ENCODE data around the gene EFNA5. TPM values are rescaled to one million over a fixed set of nuclear protein-coding genes. Genes with fewer than 3 reads are reported as not detected.

The EFNA5 gene
- total RNA-seq, 1 donor from 2014 or later = 11.8 TPM

DNA sequence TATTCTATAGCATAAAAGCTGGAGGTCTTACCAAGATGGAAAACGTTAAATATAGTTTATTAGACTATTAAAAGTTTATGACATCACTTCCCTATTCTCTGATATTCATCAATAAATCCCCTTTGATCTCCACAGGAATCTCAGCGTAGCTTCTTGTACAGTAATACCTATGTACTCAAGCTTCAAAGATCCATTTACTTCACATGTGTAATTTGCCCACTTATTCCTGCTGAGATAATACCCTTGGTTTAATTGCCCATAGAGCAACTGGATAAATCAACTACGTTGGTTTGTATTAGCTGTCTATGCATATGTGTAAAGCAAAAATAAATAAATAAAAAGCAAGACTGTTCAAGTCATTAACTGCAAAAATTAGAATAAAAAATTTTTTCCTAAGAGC lies 219.7 kb downstream of the EFNA5 start:
- TF ChIP-seq, protein P1, sequence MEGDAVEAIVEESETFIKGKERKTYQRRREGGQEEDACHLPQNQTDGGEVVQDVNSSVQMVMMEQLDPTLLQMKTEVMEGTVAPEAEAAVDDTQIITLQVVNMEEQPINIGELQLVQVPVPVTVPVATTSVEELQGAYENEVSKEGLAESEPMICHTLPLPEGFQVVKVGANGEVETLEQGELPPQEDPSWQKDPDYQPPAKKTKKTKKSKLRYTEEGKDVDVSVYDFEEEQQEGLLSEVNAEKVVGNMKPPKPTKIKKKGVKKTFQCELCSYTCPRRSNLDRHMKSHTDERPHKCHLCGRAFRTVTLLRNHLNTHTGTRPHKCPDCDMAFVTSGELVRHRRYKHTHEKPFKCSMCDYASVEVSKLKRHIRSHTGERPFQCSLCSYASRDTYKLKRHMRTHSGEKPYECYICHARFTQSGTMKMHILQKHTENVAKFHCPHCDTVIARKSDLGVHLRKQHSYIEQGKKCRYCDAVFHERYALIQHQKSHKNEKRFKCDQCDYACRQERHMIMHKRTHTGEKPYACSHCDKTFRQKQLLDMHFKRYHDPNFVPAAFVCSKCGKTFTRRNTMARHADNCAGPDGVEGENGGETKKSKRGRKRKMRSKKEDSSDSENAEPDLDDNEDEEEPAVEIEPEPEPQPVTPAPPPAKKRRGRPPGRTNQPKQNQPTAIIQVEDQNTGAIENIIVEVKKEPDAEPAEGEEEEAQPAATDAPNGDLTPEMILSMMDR (IDR thresholded peaks at IDR 0.05) = no peak
- TF ChIP-seq POLR2A (IDR thresholded peaks at IDR 0.05) = no peak
- TF ChIP-seq POLR2AphosphoS5 (IDR thresholded peaks at IDR 0.05; ENCODE audit: insufficient read depth in 1 of 2, low read depth in 1 of 2) = no peak

DNA sequence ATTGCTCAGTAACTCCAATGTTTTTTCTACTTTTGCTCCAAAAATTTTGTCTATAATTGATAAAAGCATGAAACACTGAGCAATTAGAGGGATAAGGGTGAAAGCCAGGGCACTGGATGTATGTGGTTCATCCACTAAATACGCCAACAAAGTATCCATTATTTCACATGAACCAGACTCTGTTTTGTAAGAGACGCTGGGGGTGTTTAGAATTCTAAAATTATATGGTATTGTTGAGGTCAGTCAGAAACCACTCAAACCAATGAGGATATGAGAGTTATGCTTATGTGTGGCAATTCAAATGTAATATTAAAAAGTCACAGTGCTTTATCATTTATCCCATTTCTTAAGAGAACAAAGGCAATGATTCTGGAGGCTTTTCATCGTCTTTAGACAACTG lies 220.2 kb downstream of the EFNA5 start:
- H3K27me3 ChIP-seq = no peaks in the 10 kb centered on the region
- no peaks in the 10 kb centered on the region for H3K36me3 ChIP-seq
- intact Hi-C loops (cut with DNase I) = no loop called here
- H3K9me3 ChIP-seq = no peaks in the 10 kb centered on the region
- TF ChIP-seq POLR2A (IDR thresholded peaks at IDR 0.05) (no peak), POLR2AphosphoS5 (IDR thresholded peaks at IDR 0.05; ENCODE audit: insufficient read depth in 1 of 2, low read depth in 1 of 2) (no peak)
- TF ChIP-seq, protein P1 (IDR thresholded peaks at IDR 0.05) = no peak
- peaks cover 13% of the 10 kb centered on the region for H3K4me1 ChIP-seq
- H3K27ac ChIP-seq = no peak overlapping the region
- no peak overlapping the region for H3K4me3 ChIP-seq
- DNase-seq (ENCODE audit: extremely low spot score in 2 of 2) = no peak

More for the DNA sequence above, 219.7 kb downstream of the EFNA5 start:
- Histone ChIP-seq H3K27me3 (no peaks in the 10 kb centered on the region), H3K9me3 (no peaks in the 10 kb centered on the region), H3K36me3 (no peaks in the 10 kb centered on the region), H3K4me3 (no peak overlapping the region), H3K27ac (no peak overlapping the region), H3K4me1 (peaks cover 17% of the 10 kb centered on the region)
- intact Hi-C loops (cut with DNase I) = no loop called here
- no peak for DNase-seq (ENCODE audit: extremely low spot score in 2 of 2)

DNA sequence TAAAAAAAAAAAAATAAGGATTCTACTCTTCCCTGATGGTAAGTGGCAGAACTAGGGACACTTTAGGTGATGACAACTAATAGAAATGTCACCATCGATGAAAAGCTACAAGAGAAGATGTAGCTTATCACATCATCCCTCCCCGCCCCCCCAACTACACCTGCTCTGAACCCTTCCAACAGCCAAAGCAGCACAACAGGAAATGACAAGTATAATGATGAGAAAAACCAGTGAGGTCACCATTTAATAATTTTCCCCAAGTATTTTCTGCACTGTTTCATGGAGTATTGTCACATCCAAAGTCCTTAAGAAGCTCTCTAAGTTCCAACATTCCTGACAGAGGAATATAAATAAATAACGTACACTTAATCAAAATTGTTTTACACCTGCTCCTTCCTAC lies 221.4 kb downstream of the EFNA5 start:
- Histone ChIP-seq H3K36me3 (no peaks in the 10 kb centered on the region), H3K4me3 (no peak overlapping the region), H3K9me3 (no peaks in the 10 kb centered on the region), H3K27ac (no peak overlapping the region), H3K4me1 (peaks cover 6% of the 10 kb centered on the region), H3K27me3 (no peaks in the 10 kb centered on the region)
- DNase-seq (ENCODE audit: extremely low spot score in 2 of 2) = no peak
- TF ChIP-seq POLR2AphosphoS5 (IDR thresholded peaks at IDR 0.05; ENCODE audit: insufficient read depth in 1 of 2, low read depth in 1 of 2) (no peak), POLR2A (IDR thresholded peaks at IDR 0.05) (no peak)
- TF ChIP-seq, protein P1 (IDR thresholded peaks at IDR 0.05) = no peak
- intact Hi-C loops (cut with DNase I) = no loop called here

DNA sequence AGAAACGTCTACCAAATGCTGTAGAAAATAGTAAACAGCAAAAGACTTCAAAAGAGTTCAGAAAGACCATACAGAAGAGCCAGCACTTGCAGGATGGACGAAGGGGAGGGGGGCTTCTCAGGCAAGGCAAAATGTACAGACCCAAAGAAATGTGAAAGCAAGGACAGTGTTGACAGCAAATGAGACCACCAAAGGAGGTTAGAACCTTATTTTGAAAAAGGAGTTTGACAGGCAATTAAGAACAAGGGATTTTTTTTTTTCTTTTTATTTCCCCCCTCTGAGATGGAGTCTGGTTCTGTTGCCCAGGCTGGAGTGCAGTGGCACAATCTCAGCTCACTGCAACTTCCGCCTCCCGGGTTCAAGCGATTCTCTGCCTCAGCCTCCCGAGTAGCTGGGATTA lies 223.2 kb downstream of the EFNA5 start:
- DNase-seq (ENCODE audit: extremely low spot score in 2 of 2) = no peak
- intact Hi-C loops (cut with DNase I) = no loop called here
- TF ChIP-seq POLR2A (IDR thresholded peaks at IDR 0.05) (no peak), POLR2AphosphoS5 (IDR thresholded peaks at IDR 0.05; ENCODE audit: insufficient read depth in 1 of 2, low read depth in 1 of 2) (no peak)
- TF ChIP-seq, protein P1 (IDR thresholded peaks at IDR 0.05) = no peak
- no peaks in the 10 kb centered on the region for H3K9me3 ChIP-seq
- H3K27me3 ChIP-seq = no peaks in the 10 kb centered on the region
- H3K4me3 ChIP-seq = no peak overlapping the region
- H3K27ac ChIP-seq = no peak overlapping the region
- H3K36me3 ChIP-seq = no peaks in the 10 kb centered on the region
- no peaks in the 10 kb centered on the region for H3K4me1 ChIP-seq

DNA sequence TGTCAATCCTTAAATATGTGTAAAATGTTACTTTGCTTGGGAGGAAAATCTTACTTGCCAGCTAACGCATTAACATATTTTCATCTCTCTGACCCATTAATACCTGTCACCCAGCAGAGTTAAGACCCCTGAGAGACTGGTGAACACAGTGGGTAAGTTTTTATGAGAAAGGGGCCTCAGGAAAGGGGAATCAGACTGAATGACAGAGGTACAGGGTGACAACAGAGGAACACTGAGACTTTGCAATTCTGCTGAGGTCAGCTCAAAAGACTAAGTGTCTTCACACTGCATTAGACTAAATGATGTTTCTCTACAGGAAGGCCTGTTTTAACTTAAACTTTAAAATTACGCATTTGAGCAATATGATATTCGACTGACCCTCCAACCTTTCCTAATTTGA lies 223.8 kb downstream of the EFNA5 start:
- Histone ChIP-seq H3K27ac (no peak overlapping the region), H3K4me1 (no peaks in the 10 kb centered on the region), H3K4me3 (no peak overlapping the region), H3K36me3 (no peaks in the 10 kb centered on the region), H3K9me3 (no peaks in the 10 kb centered on the region), H3K27me3 (no peaks in the 10 kb centered on the region)
- TF ChIP-seq, protein P1 (IDR thresholded peaks at IDR 0.05) = no peak
- no peak for TF ChIP-seq POLR2A (IDR thresholded peaks at IDR 0.05)
- TF ChIP-seq POLR2AphosphoS5 (IDR thresholded peaks at IDR 0.05; ENCODE audit: insufficient read depth in 1 of 2, low read depth in 1 of 2) = no peak
- intact Hi-C loops (cut with DNase I) = no loop called here
- DNase-seq (ENCODE audit: extremely low spot score in 2 of 2) = no peak

All from vagina (tissue), 2 donors.